HepG2 (cell line): ENCODE data around the gene TOR4A. TPM values are rescaled to one million over a fixed set of nuclear protein-coding genes. Genes with fewer than 3 reads are reported as not detected.

ENCODE experiments used
- AHR ChIP-seq: IDR thresholded peaks from 2 replicates; pipeline ENCODE4 v1.6.1; 2018; ENCODE audit warnings: missing genetic modification reagents, missing compliant biosample characterization
- CBX2 ChIP-seq, 2 experiments: fragments of 200-600 bp in 1 of 2; sonication (generic); formaldehyde crosslinking in 1 of 2; IDR thresholded peaks; 2 replicates each; pipeline versions ENCODE4 v1.7.0 to v1.8.1; 2018 to 2022; ENCODE audit warnings: low read depth in 2 of 2, low read length in 1 of 2, mild to moderate bottlenecking in 1 of 2, missing genetic modification reagents in 1 of 2
- HDAC6 ChIP-seq: fragments of 200-600 bp; sonication (generic); IDR thresholded peaks from 2 replicates; pipeline ENCODE4 v1.7.0; 2017; ENCODE audit warnings: mild to moderate bottlenecking, antibody characterized with exemption, low read length, low read depth
- HNRNPH1 ChIP-seq: fragments of 200-400 bp; formaldehyde crosslinking; optimal IDR thresholded peaks from 2 replicates; pipeline ENCODE3; 2017; ENCODE audit warnings: mild to moderate bottlenecking, low read depth, low read length
- JDP2 ChIP-seq: sonication (generic); formaldehyde crosslinking; IDR thresholded peaks from 2 replicates; pipeline ENCODE4 v1.8.1; 2022; ENCODE audit warnings: missing genetic modification reagents, borderline replicate concordance
- MTA3 ChIP-seq: sonication (generic); formaldehyde crosslinking; IDR thresholded peaks from 2 replicates; pipeline ENCODE4 v1.4.0; 2020; ENCODE audit warnings: missing genetic modification reagents
- PHF20 ChIP-seq: sonication (generic); formaldehyde crosslinking; IDR thresholded peaks from 2 replicates; pipeline ENCODE4 v1.5.0; 2020; ENCODE audit warnings: mild to moderate bottlenecking, missing genetic modification reagents
- SP5 ChIP-seq: IDR thresholded peaks from 2 replicates; pipeline ENCODE4 v1.6.1; 2016; ENCODE audit warnings: low read depth, borderline replicate concordance
- ZFYVE20 ChIP-seq: sonication (generic); formaldehyde crosslinking; IDR thresholded peaks from 2 replicates; pipeline ENCODE4 v1.8.0; 2023; ENCODE audit warnings: low read depth, mild to moderate bottlenecking, moderate library complexity, missing genetic modification reagents, borderline replicate concordance
- ZNF143 ChIP-seq: sonication (generic); formaldehyde crosslinking; IDR thresholded peaks from 2 replicates; pipeline ENCODE4 v1.4.0; 2020; ENCODE audit warnings: missing genetic modification reagents
- ZNF274 ChIP-seq: sonication (generic); formaldehyde crosslinking; IDR thresholded peaks from 2 replicates; pipeline ENCODE4 v1.5.1; 2020; ENCODE audit warnings: mild to moderate bottlenecking, missing genetic modification reagents
- ZNF552 ChIP-seq: sonication (generic); formaldehyde crosslinking; IDR thresholded peaks from 2 replicates; pipeline ENCODE4 v1.9.0; 2022; ENCODE audit warnings: missing genetic modification reagents, mild to moderate bottlenecking, borderline replicate concordance
- ZNF644 ChIP-seq: IDR thresholded peaks from 2 replicates; pipeline ENCODE4 v1.6.1; 2016; ENCODE audit warnings: low read depth
- ZNF775 ChIP-seq: sonication (generic); formaldehyde crosslinking; IDR thresholded peaks from 2 replicates; pipeline ENCODE4 v1.4.0; 2020; ENCODE audit warnings: missing genetic modification reagents, mild to moderate bottlenecking, moderate library complexity, borderline replicate concordance
- ZNF816 ChIP-seq: sonication (generic); formaldehyde crosslinking; IDR thresholded peaks from 2 replicates; pipeline ENCODE4 v1.8.0; 2022; ENCODE audit warnings: missing genetic modification reagents, mild to moderate bottlenecking, borderline replicate concordance
- ZNF878 ChIP-seq: sonication (generic); formaldehyde crosslinking; IDR thresholded peaks from 2 replicates; pipeline ENCODE4 v1.8.1; 2023; ENCODE audit warnings: mild to moderate bottlenecking, missing genetic modification reagents, moderate library complexity
- polyA plus RNA-seq, 8 experiments: library from polyadenylated mRNA; depleted of rRNA in 3 of 8; stranded (reverse) in 7 of 8; unstranded in 1 of 8; fragments of >200 nt; fragmentation: Illumina TruSeq in 4 of 8; extraction: Trizol in 4 of 8; gene quantifications; 2 replicates each; pipeline versions ENCODE4 v1.2.1 to v1.2.3, GENCODE V29; 2011 to 2016; ENCODE audit warnings: low read depth in 4 of 8, missing spikeins in 1 of 8, mixed read lengths in 1 of 8; ENCODE audit not compliant: insufficient read depth in 1 of 8
- total RNA-seq, 5 experiments: library from RNA; depleted of rRNA; stranded (reverse); fragments of >200 nt; fragmentation: Illumina TruSeq; extraction: Trizol; gene quantifications; 2 replicates each; pipeline ENCODE4 v1.2.3, GENCODE V29; 2016; ENCODE audit warnings: low read depth in 1 of 5
- TF ChIP-seq, protein P1 (sequence below): sonication (generic); formaldehyde crosslinking; IDR thresholded peaks from 2 replicates; pipeline ENCODE4 v1.4.0; 2020; ENCODE audit warnings: missing genetic modification reagents
- TF ChIP-seq, protein P2 (sequence below): sonication (generic); formaldehyde crosslinking; IDR thresholded peaks from 2 replicates; pipeline ENCODE4 v1.5.1; 2020; ENCODE audit warnings: mild to moderate bottlenecking, missing genetic modification reagents
- TF ChIP-seq, protein P3 (sequence below): sonication (generic); formaldehyde crosslinking; IDR thresholded peaks from 2 replicates; pipeline ENCODE4 v1.8.0; 2022; ENCODE audit warnings: low read depth, missing genetic modification reagents

The TOR4A gene
- total and polyA plus RNA-seq, 2 of the 13 experiments (the other 11 are each of a cell fraction or from before 2014, with no cell fraction given) = 11.1 to 14.2 TPM

DNA sequence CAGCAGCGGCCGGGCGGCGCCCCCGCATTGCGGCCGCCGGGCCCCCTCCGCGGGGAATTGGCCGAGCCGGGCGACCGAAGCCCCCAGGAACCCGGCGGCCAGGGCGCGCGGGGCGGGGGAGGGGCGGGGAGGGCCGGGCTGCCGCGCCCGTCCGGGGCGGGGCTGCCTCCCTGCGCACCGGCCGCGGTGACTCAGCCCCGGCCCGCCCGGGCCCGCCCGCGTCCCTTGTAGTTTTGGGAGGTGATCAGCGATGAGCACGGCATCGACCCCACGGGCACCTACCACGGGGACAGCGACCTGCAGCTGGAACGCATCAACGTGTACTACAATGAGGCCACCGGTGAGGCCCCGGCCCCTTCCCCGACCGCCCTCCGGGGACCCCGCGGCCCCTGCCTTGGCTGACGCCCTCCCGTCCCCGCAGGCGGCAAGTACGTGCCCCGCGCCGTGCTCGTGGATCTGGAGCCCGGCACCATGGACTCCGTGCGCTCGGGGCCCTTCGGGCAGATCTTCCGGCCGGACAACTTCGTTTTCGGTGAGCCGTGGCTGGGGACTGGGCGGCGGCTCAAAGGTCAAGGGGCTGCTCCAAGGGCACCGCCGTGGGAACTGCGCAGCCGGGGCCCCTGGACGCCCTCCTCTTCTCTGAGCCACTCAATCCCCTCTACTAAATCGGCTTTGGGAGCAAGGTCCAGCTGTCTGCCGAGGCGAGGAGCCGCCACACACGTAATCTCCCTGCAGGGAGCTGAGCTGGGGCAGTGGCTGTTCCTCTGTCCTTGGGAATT lies 35.8 kb upstream of the TOR4A start (continued):
- no peak for TF ChIP-seq AHR (CRISPR knock-in tag)
- TF ChIP-seq, protein P1, sequence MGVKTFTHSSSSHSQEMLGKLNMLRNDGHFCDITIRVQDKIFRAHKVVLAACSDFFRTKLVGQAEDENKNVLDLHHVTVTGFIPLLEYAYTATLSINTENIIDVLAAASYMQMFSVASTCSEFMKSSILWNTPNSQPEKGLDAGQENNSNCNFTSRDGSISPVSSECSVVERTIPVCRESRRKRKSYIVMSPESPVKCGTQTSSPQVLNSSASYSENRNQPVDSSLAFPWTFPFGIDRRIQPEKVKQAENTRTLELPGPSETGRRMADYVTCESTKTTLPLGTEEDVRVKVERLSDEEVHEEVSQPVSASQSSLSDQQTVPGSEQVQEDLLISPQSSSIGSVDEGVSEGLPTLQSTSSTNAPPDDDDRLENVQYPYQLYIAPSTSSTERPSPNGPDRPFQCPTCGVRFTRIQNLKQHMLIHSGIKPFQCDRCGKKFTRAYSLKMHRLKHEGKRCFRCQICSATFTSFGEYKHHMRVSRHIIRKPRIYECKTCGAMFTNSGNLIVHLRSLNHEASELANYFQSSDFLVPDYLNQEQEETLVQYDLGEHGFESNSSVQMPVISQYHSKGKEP (CRISPR knock-in tag) = no peak
- no peak for TF ChIP-seq ZNF775 (CRISPR knock-in tag)
- TF ChIP-seq, protein P2, sequence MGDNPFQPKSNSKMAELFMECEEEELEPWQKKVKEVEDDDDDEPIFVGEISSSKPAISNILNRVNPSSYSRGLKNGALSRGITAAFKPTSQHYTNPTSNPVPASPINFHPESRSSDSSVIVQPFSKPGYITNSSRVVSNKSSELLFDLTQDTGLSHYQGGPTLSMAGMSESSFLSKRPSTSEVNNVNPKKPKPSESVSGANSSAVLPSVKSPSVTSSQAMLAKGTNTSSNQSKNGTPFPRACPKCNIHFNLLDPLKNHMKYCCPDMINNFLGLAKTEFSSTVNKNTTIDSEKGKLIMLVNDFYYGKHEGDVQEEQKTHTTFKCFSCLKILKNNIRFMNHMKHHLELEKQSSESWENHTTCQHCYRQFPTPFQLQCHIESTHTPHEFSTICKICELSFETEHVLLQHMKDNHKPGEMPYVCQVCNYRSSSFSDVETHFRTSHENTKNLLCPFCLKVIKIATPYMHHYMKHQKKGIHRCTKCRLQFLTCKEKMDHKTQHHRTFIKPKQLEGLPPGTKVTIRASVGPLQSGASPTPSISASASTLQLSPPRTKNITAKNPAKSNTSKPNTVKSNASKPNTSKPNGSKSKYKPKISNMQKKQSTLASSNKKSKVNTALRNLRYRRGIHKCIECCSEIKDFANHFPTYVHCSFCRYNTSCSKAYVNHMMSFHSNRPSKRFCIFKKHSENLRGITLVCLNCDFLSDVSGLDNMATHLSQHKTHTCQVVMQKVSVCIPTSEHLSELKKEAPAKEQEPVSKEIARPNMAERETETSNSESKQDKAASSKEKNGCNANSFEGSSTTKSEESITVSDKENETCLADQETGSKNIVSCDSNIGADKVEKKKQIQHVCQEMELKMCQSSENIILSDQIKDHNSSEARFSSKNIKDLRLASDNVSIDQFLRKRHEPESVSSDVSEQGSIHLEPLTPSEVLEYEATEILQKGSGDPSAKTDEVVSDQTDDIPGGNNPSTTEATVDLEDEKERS (CRISPR knock-in tag) = no peak
- TF ChIP-seq, protein P3, sequence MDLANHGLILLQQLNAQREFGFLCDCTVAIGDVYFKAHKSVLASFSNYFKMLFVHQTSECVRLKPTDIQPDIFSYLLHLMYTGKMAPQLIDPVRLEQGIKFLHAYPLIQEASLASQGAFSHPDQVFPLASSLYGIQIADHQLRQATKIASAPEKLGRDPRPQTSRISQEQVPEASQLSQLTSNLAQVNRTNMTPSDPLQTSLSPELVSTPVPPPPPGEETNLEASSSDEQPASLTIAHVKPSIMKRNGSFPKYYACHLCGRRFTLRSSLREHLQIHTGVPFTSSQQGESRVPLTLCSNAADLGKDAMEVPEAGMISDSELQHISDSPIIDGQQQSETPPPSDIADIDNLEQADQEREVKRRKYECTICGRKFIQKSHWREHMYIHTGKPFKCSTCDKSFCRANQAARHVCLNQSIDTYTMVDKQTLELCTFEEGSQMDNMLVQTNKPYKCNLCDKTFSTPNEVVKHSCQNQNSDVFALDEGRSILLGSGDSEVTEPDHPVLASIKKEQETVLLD = no peak; the same call in 1 of the 2 replicates
- TF ChIP-seq PHF20 (CRISPR knock-in tag) = no peak
- TF ChIP-seq SP5 (CRISPR knock-in tag) = 0 out of 2 replicates have a peak, but pooled peaks have one; percentile 4
- no peak for TF ChIP-seq ZNF644 (CRISPR knock-in tag)
- TF ChIP-seq JDP2 (CRISPR knock-in tag) = no peak; the same call in 1 of the 2 replicates
- TF ChIP-seq ZNF552 (CRISPR knock-in tag) = peak; percentile 40; the same call in 1 of the 2 replicates
- no peak for TF ChIP-seq ZNF143 (CRISPR knock-in tag)
- peak; percentile 84 for TF ChIP-seq ZNF274
- no peak for TF ChIP-seq ZNF878
- TF ChIP-seq MTA3 (CRISPR knock-in tag) = no peak
- no peak for TF ChIP-seq HDAC6
- no peak for TF ChIP-seq ZFYVE20 (CRISPR knock-in tag)
- TF ChIP-seq CBX2 (IDR thresholded peaks at IDR 0.05; ENCODE audit: low read depth, low read length) = no peak
- TF ChIP-seq CBX2 (CRISPR knock-in tag; IDR thresholded peaks at IDR 0.05; ENCODE audit: low read depth) = no peak
- no peak for TF ChIP-seq HNRNPH1
- no peak for TF ChIP-seq ZNF816 (CRISPR knock-in tag)
